ENCODE measurements around the gene GNE.

DNA sequence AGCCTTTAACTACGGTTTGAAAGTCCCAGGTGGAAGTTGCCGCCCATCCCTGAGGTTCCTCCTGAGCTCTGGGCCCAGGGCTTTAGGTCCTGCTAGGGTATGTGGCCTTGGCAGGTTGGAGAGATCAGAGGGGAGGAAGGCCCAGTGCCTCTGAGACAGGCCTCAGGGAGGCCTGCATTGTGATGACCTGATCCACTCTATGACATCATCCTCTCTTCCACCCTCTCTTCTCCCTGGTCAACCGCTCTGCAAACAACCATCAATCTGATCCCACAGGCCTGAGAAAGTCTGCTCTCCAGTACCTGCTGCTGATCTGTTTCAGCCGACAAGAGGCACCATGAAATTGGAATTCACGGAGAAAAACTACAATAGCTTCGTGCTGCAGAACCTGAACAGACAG lies 89.1 kb downstream of the GNE start, which contains the start of gene CCIN:
- TF ChIP-seq, protein P1, sequence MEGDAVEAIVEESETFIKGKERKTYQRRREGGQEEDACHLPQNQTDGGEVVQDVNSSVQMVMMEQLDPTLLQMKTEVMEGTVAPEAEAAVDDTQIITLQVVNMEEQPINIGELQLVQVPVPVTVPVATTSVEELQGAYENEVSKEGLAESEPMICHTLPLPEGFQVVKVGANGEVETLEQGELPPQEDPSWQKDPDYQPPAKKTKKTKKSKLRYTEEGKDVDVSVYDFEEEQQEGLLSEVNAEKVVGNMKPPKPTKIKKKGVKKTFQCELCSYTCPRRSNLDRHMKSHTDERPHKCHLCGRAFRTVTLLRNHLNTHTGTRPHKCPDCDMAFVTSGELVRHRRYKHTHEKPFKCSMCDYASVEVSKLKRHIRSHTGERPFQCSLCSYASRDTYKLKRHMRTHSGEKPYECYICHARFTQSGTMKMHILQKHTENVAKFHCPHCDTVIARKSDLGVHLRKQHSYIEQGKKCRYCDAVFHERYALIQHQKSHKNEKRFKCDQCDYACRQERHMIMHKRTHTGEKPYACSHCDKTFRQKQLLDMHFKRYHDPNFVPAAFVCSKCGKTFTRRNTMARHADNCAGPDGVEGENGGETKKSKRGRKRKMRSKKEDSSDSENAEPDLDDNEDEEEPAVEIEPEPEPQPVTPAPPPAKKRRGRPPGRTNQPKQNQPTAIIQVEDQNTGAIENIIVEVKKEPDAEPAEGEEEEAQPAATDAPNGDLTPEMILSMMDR (IDR thresholded peaks at IDR 0.05), result no peak
- TF ChIP-seq POLR2A (IDR thresholded peaks at IDR 0.05), result no peak

All from lower leg skin (tissue), 3 donors.